ENCODE measurements around the gene ASB13.
"Not testable (repeated sequence)": the region's sequence is repeated elsewhere in the genome, so short reads cannot be mapped to it uniquely, and the experiment has no call there.

Gene ASB13

GRCh38 chr10:5622186-5622960, 44.0 kb downstream of the ASB13 start:
- no peak overlapping the region for H3K4me3 ChIP-seq (ENCODE audit: low read depth, low read length)
- TF ChIP-seq CTCF (IDR thresholded peaks at IDR 0.05; ENCODE audit: low read depth, low read length): no peak

GRCh38 chr10:5621371-5621770, 45.0 kb downstream of the ASB13 start:
- H3K4me3 ChIP-seq (ENCODE audit: low read depth, low read length): not testable (repeated sequence)

GRCh38 chr10:5620966-5621365, 45.4 kb downstream of the ASB13 start:
- TF ChIP-seq CTCF (IDR thresholded peaks at IDR 0.05; ENCODE audit: low read depth, low read length): no peak
- no peak overlapping the region for H3K4me3 ChIP-seq (ENCODE audit: low read depth, low read length)

GRCh38 chr10:5620223-5620721, 46.1 kb downstream of the ASB13 start:
- no peak overlapping the region for H3K4me3 ChIP-seq (ENCODE audit: low read depth, low read length)
- TF ChIP-seq CTCF (IDR thresholded peaks at IDR 0.05; ENCODE audit: low read depth, low read length): no peak

- no peak for TF ChIP-seq CTCF (IDR thresholded peaks at IDR 0.05; ENCODE audit: low read depth, low read length)
- H3K4me3 ChIP-seq (ENCODE audit: low read depth, low read length): no peak overlapping the region
These were observed 46.8 kb downstream of the ASB13 start for GRCh38 chr10:5619362-5620211.

GRCh38 chr10:5618829-5619228, 47.6 kb downstream of the ASB13 start:
- TF ChIP-seq CTCF (IDR thresholded peaks at IDR 0.05; ENCODE audit: low read depth, low read length): no peak
- H3K4me3 ChIP-seq (ENCODE audit: low read depth, low read length): no peak overlapping the region

- no peak overlapping the region for H3K4me3 ChIP-seq (ENCODE audit: low read depth, low read length)
- TF ChIP-seq CTCF (IDR thresholded peaks at IDR 0.05; ENCODE audit: low read depth, low read length): no peak
These were observed 48.4 kb downstream of the ASB13 start for GRCh38 chr10:5618042-5618441.

Data from WI38 (cell line).